ENCODE results near the gene ITSN1.

The ITSN1 gene

DNA sequence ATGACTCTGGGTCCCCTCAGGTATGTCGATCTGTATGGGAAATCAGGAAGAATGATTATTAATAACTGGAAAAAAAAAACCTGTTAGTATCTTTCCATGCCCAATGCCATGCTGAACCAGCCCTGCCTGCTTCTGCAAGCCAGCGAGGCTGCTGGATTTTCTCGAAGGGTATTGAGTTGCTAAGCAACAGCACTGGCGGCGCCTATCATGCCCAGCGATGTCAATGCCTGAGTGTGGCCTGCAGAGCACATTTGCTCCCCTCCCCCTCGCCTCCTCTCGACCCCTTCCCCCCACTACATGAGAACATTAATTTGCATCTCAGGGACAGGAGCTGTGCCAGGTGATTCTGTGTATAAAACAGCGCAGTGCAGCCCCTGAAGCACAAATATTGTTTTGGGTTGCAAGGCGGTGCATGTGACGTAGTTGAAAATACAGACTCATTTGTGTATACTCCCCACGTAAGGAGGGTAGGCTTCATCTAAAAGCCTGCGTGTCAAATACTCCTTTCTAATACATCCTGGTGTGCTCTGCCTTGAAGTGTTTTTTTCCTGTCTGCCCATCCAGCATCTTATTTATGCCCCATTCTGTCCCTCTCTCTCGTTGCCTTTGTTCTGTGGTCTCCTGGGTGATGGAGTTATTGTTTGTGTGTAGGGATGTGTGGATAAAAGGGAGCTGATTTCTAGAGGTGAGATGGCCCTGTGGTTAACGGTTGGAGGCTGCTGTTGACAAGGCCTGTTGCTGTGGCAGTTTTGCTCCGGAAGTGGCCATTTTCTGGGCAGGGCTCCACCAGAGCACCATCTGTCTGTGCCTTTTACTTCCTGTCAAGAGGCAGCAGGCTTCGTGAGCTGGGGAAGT lies 306.0 kb downstream of the ITSN1 start:
- DNase-seq (ENCODE audit: low read depth in 3 of 3, low spot score in 1 of 3): peak; percentile 43 to 62 (median 59)

DNA sequence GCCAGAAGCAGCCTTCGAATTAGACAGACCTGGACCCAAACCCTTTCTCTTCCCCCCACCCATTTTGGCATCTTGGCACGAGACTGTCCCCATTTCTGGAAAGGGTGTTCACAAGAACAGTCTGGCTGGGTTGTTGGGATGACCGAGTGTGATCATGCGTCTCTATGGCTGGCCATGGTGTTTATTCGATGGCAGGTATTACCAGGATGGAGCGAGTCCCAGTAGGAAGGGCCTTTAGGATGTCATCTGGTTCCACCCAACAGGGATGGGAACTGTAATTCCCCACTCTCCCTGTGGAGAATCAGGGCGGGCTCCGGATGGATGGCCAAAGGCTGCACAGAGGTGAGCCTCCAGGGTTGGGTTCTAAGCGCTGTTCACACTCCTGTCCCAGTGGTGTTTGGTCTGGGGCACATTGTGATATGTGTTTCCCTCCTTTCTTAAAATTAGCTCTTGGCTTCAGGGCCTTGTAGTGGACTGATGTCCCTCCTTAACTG lies 306.7 kb downstream of the ITSN1 start:
- DNase-seq (ENCODE audit: low read depth in 3 of 3, low spot score in 1 of 3): no peak
